Measurements from ENCODE around the gene CASP9. TPM values are rescaled to one million over a fixed set of nuclear protein-coding genes. Genes with fewer than 3 reads are reported as not detected.

The CASP9 gene
- total RNA-seq, 1 donor from 2014 or later: 3.2 TPM

DNA sequence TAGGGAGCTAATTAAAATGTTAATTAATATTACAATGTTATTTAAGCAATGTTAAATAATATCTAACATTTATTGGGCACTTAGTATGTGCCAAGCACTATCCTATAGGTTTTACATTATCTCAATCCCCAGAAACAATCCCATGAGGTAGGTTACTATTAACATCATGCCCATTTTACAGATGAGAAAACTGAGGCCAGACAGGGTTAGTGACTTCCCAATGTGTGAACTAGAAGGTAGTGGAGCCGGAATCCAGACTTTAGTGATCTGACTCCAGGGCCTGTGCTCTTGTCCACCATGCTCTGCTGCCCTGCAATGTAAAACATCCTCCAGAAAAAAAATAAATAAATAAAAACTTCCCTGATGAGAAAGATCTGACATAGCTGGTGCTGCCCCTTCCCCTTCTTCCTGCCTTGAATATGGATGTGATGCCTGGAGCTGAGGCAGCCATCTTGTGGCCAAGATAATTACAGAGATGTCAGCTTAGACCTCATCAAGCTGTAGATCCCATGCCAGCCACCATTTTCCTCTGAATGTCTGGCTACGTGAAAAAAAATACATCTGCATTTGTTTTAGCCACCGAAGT lies 75.0 kb downstream of the CASP9 start:
- no peak for DNase-seq (ENCODE audit: low read depth in 2 of 2)

DNA sequence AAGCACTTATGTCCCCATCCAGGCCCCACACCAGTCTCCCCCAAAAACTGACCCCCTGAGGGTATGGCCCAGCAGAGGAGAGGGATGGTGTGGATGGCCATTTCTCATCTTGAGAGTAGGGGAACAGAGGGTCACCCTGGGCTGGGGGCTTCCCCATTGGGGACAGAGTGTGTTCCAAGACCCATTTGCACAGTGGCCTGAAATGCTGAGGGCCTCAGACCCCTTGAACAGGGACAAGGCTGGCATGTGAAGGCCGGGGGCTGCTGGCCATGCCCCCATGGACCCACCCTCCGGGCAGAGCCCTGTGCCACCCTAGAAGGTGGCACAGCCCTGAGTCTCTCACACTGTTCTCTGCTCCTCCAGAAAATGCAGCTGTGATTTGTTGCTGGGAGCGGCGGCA lies 77.8 kb downstream of the CASP9 start:
- no peak for DNase-seq (ENCODE audit: low read depth in 2 of 2)

DNA sequence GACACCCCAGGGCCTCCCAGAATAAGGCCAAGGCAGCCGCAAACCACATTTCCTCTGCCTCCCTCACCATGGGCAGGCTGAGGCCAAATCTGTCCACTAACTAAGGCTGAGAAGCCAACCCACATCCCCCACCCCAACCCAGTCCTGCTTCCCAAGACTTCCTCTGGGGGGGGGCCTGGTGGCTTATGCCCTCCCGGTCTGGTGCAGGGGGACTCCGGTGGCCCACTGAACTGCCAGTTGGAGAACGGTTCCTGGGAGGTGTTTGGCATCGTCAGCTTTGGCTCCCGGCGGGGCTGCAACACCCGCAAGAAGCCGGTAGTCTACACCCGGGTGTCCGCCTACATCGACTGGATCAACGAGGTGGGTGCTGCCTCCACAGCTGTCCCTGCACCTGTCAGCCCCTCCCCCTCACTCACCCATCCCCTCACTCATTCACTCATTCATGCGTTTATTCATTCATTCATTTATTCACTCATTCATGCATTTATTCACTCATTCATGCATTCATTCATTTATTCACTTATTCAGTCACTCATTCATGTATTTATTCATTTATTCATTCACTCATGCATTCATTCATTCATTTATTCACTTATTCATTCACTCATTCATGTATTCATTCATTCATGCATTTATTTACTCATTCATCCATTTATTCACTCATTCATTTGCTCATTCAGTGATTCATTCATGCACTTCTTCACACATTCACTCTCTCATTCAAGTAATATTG lies 78.5 kb downstream of the CASP9 start:
- no peak for DNase-seq (ENCODE audit: low read depth in 2 of 2)

DNA sequence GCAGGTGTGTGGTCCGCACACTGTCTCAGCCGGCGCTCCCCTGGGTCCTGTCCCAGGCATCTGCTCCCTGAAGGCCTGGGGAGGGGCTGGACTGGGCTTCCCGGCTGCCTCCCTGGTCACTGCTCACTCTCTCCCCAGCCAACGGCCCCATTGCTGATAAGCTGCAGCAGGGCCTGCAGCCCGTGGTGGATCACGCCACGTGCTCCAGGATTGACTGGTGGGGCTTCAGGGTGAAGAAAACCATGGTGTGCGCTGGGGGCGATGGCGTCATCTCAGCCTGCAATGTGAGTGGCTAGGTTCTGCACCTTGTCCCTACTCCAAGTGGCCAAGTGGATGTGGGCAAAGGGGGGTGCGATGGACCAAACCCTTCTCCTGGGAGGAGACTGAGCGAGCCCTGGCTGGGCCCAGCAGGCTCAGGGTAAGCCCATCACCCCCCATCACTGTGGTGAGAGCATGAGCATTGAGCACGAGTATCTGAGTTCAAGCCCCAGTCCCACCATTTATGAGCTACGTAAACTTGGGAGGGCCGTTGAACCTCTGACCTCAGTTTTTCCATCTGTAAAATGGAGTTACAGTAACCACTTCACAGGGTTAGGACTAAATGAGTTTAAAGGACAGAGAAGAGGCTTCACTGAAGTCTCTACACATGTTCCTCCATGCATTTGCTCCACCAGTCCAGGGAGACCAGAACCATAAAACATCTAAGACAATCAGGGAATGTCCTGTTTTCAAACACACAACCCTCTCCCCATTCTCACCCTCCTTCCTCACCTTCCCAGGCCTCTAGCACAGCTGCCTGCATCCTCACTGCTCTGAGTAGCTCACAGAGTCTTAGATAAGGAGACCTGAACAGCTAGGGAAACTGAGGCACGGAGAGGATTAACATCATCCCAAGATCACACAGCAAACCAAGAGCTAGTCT lies 79.3 kb downstream of the CASP9 start:
- no peak for DNase-seq (ENCODE audit: low read depth in 2 of 2)

DNA sequence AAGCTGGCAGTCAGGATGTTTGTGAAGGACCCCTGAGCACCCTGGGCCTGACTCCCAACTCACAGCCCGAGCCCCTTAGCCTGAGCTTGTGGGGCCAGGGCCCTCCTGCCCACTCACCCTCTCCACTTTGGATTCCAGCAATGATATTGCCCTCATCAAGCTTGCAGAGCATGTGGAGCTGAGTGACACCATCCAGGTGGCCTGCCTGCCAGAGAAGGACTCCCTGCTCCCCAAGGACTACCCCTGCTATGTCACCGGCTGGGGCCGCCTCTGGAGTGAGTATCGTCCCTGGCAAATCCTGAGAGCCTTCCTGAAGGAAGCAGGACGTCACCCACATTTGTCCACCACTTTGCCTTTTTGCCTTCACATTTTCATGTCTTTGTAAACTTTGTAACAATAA lies 80.7 kb downstream of the CASP9 start:
- DNase-seq (ENCODE audit: low read depth in 2 of 2): no peak

DNA sequence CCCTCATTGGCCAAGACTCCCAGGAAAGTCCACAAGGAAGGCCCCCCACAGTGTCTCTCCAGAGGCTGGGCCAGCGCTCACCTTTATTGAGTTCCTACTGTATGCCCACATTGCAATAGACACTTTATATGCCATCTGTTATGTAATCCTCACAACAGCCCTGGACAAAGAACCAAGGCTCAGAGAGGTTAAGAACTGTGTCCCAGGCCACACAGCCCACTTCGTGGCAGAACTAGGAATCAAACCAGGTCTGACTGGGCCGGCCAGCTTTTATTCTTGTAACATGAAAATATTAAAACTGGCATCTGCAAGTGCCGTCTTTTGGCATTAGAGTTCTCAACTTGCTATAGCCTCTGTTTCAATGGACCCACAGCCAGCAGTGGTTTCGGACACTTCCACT lies 81.3 kb downstream of the CASP9 start:
- DNase-seq (ENCODE audit: low read depth in 2 of 2): no peak

DNA sequence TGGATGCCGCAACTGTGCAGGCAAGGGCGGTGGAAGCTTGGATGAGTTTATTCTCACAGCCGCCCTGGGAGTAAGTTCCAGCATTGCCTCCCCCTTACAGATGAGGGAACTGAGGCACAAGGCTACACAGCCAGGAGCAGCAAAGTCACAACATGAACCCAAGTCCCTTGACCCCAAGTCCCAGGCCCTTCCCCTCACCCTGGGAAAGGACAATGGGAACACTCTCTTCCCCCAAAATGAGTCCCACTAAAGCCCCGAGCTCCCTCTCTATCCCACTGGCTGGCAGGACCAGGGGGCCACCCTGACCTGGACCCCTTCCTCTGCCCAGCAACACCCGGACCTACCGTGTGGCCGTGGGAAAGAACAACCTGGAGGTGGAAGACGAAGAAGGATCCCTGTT lies 81.9 kb downstream of the CASP9 start:
- DNase-seq (ENCODE audit: low read depth in 2 of 2): no peak

Other genes with a start within 250 kb of the CASP9 start
- gene EFHD2, start 114.3 kb downstream of the CASP9 start, total RNA-seq: 20.2 and 26.6 TPM in 2 replicates
- not detected in 2 replicates for gene CTRC, start 85.8 kb downstream of the CASP9 start, total RNA-seq
- not detected in 2 replicates for gene CELA2A, start 67.5 kb downstream of the CASP9 start, total RNA-seq
- not detected in 2 replicates for gene CELA2B, start 48.1 kb downstream of the CASP9 start, total RNA-seq
- 10.2 and 14.1 TPM in 2 replicates for gene DNAJC16, start 2.6 kb upstream of the CASP9 start, total RNA-seq
- under 0.01 and 0.44 TPM in 2 replicates for gene AGMAT, start 60.8 kb upstream of the CASP9 start, total RNA-seq
- gene DDI2, start 93.2 kb upstream of the CASP9 start, total RNA-seq: 11.1 and 14.3 TPM in 2 replicates
- gene PLEKHM2, start 160.1 kb upstream of the CASP9 start, total RNA-seq: 34.2 and 44.2 TPM in 2 replicates
- gene SLC25A34, start 212.0 kb upstream of the CASP9 start, total RNA-seq: 0.22 and 0.60 TPM in 2 replicates
- gene TMEM82, start 218.3 kb upstream of the CASP9 start, total RNA-seq: not detected in 2 replicates
- gene FBLIM1, start 234.6 kb upstream of the CASP9 start, total RNA-seq: 110 and 128 TPM in 2 replicates